ENCODE data around the gene SPCS2. TPM values are rescaled to one million over a fixed set of nuclear protein-coding genes. Genes with fewer than 3 reads are reported as not detected.

SPCS2 gene
- polyA plus RNA-seq, 1 donor from 2014 or later, result 84.7 TPM

DNA sequence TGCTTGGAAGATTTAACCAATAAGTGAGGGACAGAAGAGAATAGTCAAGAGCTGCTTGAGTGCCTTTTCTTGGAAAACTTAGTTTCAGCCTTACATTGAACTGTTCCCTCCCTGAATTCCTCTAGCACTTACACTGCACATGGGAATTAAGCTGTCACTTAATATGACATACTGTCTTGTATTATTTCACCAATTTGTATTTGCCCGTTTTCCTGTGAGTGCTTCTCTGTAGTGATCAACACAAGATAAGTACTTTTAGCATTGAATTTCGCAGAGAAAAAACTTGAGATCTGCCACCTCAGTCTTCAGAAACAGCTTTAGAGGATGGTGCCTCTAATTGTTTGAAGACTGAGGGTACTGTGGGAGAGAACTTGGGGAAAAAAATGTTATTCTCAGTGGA is 3.7 kb downstream of the SPCS2 start:
- Histone ChIP-seq H3K36me3 (ENCODE audit: insufficient read depth, low read length) (no peaks in the 10 kb centered on the region), H3K79me2 (replicated peaks; ENCODE audit: insufficient read depth, low read length) (peaks cover 63% of the 10 kb centered on the region), H3K4me2 (ENCODE audit: low read length) (peak overlapping the region; percentile 20), H3K4me3 (ENCODE audit: low read length) (peak overlapping the region; percentile 84), H4K20me1 (ENCODE audit: insufficient read depth) (no peaks in the 10 kb centered on the region), H3K9ac (ENCODE audit: low read length) (no peak overlapping the region), H3K27me3 (ENCODE audit: insufficient read depth, low read depth, low read length) (no peaks in the 10 kb centered on the region), H3K9me2 (ENCODE audit: insufficient read depth, low read length) (no peaks in the 10 kb centered on the region), H2AFZ (ENCODE audit: low read depth, low read length) (no peak overlapping the region), H3K27ac (ENCODE audit: low read length) (peak overlapping the region; percentile 60), H3K9me3 (ENCODE audit: low read length) (no peaks in the 10 kb centered on the region), H3F3A (ENCODE audit: insufficient read depth, low read length, poor library complexity, severe bottlenecking) (no peaks in the 10 kb centered on the region)
- TF ChIP-seq MXI1 (conservative IDR thresholded peaks at IDR 0.05; ENCODE audit: poor library complexity, severe bottlenecking), result no peak
- TF ChIP-seq, protein P1, sequence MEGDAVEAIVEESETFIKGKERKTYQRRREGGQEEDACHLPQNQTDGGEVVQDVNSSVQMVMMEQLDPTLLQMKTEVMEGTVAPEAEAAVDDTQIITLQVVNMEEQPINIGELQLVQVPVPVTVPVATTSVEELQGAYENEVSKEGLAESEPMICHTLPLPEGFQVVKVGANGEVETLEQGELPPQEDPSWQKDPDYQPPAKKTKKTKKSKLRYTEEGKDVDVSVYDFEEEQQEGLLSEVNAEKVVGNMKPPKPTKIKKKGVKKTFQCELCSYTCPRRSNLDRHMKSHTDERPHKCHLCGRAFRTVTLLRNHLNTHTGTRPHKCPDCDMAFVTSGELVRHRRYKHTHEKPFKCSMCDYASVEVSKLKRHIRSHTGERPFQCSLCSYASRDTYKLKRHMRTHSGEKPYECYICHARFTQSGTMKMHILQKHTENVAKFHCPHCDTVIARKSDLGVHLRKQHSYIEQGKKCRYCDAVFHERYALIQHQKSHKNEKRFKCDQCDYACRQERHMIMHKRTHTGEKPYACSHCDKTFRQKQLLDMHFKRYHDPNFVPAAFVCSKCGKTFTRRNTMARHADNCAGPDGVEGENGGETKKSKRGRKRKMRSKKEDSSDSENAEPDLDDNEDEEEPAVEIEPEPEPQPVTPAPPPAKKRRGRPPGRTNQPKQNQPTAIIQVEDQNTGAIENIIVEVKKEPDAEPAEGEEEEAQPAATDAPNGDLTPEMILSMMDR (IDR thresholded peaks at IDR 0.05; ENCODE audit: poor library complexity, severe bottlenecking), result no peak
- no peak for TF ChIP-seq EZH2 (IDR thresholded peaks at IDR 0.05; ENCODE audit: borderline replicate concordance, insufficient read depth, low read length, poor library complexity, severe bottlenecking)
- TF ChIP-seq SMC3 (conservative IDR thresholded peaks at IDR 0.05; ENCODE audit: poor library complexity), result no peak
- TF ChIP-seq, protein P2, sequence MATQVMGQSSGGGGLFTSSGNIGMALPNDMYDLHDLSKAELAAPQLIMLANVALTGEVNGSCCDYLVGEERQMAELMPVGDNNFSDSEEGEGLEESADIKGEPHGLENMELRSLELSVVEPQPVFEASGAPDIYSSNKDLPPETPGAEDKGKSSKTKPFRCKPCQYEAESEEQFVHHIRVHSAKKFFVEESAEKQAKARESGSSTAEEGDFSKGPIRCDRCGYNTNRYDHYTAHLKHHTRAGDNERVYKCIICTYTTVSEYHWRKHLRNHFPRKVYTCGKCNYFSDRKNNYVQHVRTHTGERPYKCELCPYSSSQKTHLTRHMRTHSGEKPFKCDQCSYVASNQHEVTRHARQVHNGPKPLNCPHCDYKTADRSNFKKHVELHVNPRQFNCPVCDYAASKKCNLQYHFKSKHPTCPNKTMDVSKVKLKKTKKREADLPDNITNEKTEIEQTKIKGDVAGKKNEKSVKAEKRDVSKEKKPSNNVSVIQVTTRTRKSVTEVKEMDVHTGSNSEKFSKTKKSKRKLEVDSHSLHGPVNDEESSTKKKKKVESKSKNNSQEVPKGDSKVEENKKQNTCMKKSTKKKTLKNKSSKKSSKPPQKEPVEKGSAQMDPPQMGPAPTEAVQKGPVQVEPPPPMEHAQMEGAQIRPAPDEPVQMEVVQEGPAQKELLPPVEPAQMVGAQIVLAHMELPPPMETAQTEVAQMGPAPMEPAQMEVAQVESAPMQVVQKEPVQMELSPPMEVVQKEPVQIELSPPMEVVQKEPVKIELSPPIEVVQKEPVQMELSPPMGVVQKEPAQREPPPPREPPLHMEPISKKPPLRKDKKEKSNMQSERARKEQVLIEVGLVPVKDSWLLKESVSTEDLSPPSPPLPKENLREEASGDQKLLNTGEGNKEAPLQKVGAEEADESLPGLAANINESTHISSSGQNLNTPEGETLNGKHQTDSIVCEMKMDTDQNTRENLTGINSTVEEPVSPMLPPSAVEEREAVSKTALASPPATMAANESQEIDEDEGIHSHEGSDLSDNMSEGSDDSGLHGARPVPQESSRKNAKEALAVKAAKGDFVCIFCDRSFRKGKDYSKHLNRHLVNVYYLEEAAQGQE (IDR thresholded peaks at IDR 0.05; ENCODE audit: borderline replicate concordance), result peak; percentile 75
- TF ChIP-seq TAF1 (IDR thresholded peaks at IDR 0.05; ENCODE audit: low read depth), result no peak
- TF ChIP-seq POLR2AphosphoS5 (IDR thresholded peaks at IDR 0.05), result peak; percentile 71
- peak; percentile 94 for TF ChIP-seq EP300 (conservative IDR thresholded peaks at IDR 0.05; ENCODE audit: poor library complexity, severe bottlenecking)
- TF ChIP-seq RAD21 (conservative IDR thresholded peaks at IDR 0.05), result no peak

DNA sequence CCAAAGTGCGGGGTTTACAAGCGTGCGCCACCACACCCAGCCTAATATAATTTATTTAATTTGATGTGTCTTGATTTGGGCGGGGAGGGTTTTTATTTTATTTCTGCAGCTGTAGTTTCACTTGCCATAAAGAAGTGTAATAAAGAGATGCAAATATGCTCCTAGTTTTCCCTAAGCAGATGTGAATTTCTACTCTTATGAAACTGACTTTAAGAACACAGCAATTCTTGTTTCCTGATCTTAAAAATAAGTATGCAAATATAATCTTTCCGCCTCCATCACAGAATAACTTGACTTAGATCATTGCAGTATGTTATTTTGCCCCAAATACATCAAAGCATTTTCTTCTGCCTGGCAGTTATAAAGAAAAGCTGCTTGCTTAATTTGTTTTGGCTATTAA is 4.4 kb downstream of the SPCS2 start:
- peak overlapping the region; percentile 13 for H3K4me3 ChIP-seq (ENCODE audit: low read length)
- peak overlapping the region; percentile 5 for H3K4me2 ChIP-seq (ENCODE audit: low read length)
- no peak overlapping the region for H2AFZ ChIP-seq (ENCODE audit: low read depth, low read length)
- H3K36me3 ChIP-seq (ENCODE audit: insufficient read depth, low read length), result no peaks in the 10 kb centered on the region
- H3K9me2 ChIP-seq (ENCODE audit: insufficient read depth, low read length), result no peaks in the 10 kb centered on the region
- no peaks in the 10 kb centered on the region for H3K27me3 ChIP-seq (ENCODE audit: insufficient read depth, low read depth, low read length)
- no peaks in the 10 kb centered on the region for H4K20me1 ChIP-seq (ENCODE audit: insufficient read depth)
- H3F3A ChIP-seq (ENCODE audit: insufficient read depth, low read length, poor library complexity, severe bottlenecking), result no peaks in the 10 kb centered on the region
- TF ChIP-seq, protein P1 (IDR thresholded peaks at IDR 0.05; ENCODE audit: poor library complexity, severe bottlenecking), result no peak
- TF ChIP-seq EZH2 (IDR thresholded peaks at IDR 0.05; ENCODE audit: borderline replicate concordance, insufficient read depth, low read length, poor library complexity, severe bottlenecking), result no peak
- TF ChIP-seq SMC3 (conservative IDR thresholded peaks at IDR 0.05; ENCODE audit: poor library complexity), result no peak
- TF ChIP-seq EP300 (conservative IDR thresholded peaks at IDR 0.05; ENCODE audit: poor library complexity, severe bottlenecking), result no peak
- TF ChIP-seq POLR2AphosphoS5 (IDR thresholded peaks at IDR 0.05), result no peak
- TF ChIP-seq MXI1 (conservative IDR thresholded peaks at IDR 0.05; ENCODE audit: poor library complexity, severe bottlenecking), result no peak
- TF ChIP-seq, protein P2 (IDR thresholded peaks at IDR 0.05; ENCODE audit: borderline replicate concordance), result no peak
- no peak for TF ChIP-seq RAD21 (conservative IDR thresholded peaks at IDR 0.05)
- peak overlapping the region; percentile 60 for H3K27ac ChIP-seq (ENCODE audit: low read length)
- H3K79me2 ChIP-seq (replicated peaks; ENCODE audit: insufficient read depth, low read length), result peaks cover 63% of the 10 kb centered on the region
- no peaks in the 10 kb centered on the region for H3K9me3 ChIP-seq (ENCODE audit: low read length)
- H3K9ac ChIP-seq (ENCODE audit: low read length), result no peak overlapping the region

Measured in neural cell (in vitro differentiated cells).